Inflammatory macrophage treated with lipopolysaccharide for 4 hours (primary cell): ENCODE measurements around the gene ABCA13.

Source experiments
- DNase-seq: peaks from one replicate; pipeline ENCODE4 v3.0.0-alpha.2; 2020

Gene ABCA13

DNA sequence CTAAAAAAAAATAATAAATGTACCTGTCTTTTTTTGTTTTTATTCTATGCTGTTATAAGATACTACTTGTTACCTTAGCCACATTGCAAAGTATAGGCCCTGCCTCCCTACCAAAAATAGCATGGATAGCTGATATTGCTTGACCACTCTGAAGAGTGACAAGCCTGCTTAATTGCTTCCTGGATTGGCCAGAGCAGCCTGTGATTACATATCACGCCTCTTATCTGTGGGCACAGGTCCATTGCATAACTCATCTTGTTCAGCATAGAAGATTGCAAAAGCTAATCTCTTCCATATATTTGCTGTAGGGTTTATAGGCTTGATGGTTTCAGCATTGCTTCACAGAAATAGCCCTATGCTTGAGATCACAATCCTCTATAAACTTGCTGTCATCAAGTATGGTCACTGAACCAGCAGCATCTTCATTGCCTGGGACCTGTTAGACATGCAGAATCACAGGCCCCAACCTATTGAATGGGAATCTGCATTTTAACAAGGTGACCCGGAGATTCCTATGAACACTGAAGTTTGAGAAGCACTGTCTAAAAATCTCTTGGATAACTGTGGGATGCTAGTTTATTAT, 472.3 kb downstream of the ABCA13 start:
- DNase-seq: peak; percentile 72

DNA sequence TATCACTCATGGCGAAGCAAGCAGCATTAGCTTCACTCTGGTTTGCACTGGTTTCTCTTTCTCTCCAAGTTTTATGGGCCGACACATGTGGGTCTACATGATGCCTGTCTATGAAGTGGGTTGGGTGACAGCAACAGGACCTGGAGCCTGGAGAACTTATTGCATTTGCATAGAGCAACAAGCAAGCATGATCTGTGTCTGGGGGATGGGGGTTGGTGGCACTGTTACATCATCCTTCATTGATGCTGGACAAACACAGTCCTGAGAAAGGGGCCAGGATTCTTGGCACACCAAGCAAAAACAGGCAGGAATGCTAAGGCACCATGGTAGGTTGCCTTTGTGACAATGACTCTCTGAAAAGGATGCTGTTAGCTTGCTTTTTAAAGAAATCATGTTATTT, 486.9 kb downstream of the ABCA13 start:
- no peak for DNase-seq

- no peak for DNase-seq
These were observed 489.1 kb downstream of the ABCA13 start for GRCh38 chr7:48660306-48660870.

DNA sequence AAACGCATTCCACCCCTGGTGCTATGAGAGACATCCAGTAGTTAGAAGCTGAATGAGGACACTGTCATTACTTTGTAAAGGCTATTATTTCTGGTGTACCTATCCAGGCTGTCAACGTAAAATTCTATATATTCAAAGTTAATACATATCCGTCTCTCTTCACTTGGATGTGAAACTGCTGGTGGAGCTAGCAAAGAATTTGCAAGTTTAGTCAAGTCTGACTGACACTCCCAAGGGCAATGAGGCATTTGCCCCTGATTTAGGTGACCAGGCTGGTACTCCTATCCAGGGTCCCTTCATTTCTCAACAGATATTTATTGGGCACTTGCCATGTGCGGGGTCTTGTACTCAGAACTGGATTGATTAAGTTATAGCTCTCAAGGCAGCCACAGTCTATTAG, 493.0 kb downstream of the ABCA13 start:
- DNase-seq: no peak

GRCh38 chr7:48665353-48666135, 494.3 kb downstream of the ABCA13 start:
- no peak for DNase-seq

- DNase-seq: peak; percentile 44
These were observed 496.1 kb downstream of the ABCA13 start for GRCh38 chr7:48667407-48667806.

GRCh38 chr7:48671656-48672055, 500.4 kb downstream of the ABCA13 start:
- DNase-seq: no peak

GRCh38 chr7:48681006-48681405, 509.7 kb downstream of the ABCA13 start:
- DNase-seq: no peak

DNA sequence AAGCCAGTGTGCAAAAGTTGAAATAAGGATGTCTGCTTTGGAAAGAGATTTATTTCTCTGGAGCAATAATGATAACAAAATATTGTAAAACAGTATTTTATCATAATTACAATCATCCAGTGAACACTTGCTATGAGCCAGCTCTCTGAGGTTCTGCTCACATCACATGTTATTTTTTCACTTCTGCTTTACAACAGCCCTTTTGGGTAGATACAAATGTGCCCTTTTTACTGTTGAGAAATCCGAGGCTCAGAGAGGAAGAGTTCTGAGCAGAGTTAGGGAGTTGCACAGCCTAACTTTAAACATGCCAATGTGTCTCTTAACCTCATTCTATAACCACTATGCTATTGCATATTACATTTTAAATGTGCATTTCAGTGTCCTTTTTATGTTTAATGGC, 520.5 kb downstream of the ABCA13 start:
- peak; percentile 83 for DNase-seq
